Erythroblast (primary cell): Measurements from ENCODE around the gene FAM13A.

Experiments used
- GATA1 ChIP-seq: IDR thresholded peaks from 2 replicates; pipeline ENCODE4 v1.6.1; 2011; ENCODE audit warnings: low read depth, mild to moderate bottlenecking, control low read depth, low read length, moderate library complexity
- POLR2A ChIP-seq: IDR thresholded peaks from 2 replicates; pipeline ENCODE4 v1.6.1; 2011; ENCODE audit warnings: mild to moderate bottlenecking, low read length

- TF ChIP-seq POLR2A (no peak), GATA1 (no peak)
Observed at GRCh38 chr4:88814043-88814617, 242.9 kb downstream of the FAM13A start.
